ENCODE results near the gene ETS1.

Gene ETS1

DNA sequence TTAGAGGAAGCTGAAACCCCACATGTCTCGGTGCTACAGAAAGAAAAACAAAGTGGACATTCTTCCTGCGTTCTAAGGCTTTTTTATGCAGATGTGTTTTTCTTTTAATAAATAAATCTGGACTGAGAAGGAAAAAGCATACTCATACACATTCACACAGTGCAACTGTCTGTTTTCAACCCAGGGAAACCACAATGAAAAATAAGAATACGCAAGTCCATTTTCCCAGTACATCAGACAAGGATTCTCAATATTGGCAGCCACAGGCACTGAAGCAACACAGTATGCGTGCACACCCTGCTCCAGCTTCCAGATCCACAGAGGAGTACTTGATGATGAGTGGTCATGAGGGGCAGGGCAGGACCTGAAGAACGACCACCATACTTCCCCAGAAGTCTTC is 86.9 kb downstream of the ETS1 start:
- no peak for DNase-seq (ENCODE audit: low spot score)

- no peak for DNase-seq (ENCODE audit: low spot score)
These were observed 87.6 kb downstream of the ETS1 start for GRCh38 chr11:128499613-128500253.

DNA sequence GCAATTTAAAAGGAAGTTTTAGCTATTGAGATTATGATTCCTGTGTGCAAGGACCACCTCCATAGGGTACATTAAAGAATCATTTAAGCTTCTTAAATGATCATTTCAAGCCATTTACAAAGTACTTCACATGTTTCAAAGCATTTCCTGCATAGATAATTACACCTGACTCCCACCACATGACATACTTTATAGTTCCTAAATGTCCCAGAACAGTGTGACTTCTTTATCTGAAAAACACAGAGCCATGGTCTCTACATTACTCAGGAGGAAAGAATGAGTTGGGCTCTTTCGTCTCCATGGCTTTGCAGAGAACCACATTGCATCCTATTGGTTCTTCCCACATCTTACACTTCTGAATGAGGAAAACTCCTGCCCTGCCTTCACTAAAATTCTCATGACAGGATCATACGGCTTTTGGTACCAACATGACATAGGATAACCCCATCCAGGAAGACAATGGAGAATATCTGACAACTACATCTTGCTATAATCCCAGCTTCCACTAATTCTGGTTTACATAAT is 88.6 kb downstream of the ETS1 start:
- no peak for DNase-seq (ENCODE audit: low spot score)

DNA sequence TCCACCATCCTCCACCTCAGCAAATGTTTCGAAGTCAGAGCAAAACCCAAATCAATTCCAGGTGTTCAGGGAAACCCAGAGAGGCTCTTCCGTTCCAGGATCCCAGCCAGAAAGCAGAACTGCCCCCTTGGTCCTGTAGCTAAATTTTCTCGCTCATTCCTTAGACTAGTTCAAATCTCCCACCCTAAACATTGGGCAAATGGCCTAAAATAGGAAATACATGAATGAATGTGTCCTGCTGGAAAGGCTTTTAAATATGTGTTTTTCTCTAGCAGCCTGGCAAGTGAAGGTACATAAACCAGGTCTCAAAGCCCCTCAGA is 89.6 kb downstream of the ETS1 start:
- DNase-seq (ENCODE audit: low spot score): no peak

GRCh38 chr11:128497061-128497775 is 90.1 kb downstream of the ETS1 start:
- DNase-seq (ENCODE audit: low spot score): no peak

DNA sequence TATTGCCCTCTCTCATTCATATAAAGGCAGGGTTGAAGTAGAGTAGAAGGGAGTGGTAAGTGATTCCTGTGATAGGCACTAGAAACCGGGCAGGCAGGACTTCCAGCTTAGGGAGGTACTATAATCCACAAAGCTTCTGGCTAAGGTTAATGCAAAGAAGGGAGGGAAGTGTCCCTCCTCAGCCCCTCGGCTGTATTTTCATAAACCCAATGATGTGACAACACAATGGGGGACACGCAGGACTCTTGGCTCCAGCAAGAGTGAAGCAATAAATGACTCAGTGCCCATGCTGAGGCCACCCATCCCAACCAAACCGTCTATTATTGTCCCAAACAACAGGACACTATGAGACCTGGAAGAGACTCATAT is 90.7 kb downstream of the ETS1 start:
- DNase-seq (ENCODE audit: low spot score): no peak

DNA sequence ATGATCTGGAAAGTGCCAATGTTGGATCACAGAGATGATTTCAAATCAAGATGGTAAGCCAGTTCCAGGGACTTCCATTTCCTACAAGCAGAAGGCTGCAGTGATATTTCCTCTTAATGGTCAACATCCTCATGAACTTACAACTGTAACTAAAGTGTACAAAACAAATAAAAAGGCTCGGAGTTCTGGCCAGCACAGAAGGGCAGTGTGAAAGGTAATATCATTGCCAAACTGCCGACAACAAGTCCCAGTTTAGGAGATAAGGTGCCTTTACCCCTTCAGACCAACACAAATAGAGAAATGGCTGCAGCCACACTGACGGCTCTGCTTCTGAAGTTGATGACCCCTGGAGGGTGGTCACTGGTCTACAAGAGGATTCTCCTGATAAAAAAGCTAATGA is 91.1 kb downstream of the ETS1 start:
- no peak for DNase-seq (ENCODE audit: low spot score)

GRCh38 chr11:128494418-128495332 is 92.7 kb downstream of the ETS1 start:
- no peak for DNase-seq (ENCODE audit: low spot score)

- no peak for DNase-seq (ENCODE audit: low spot score)
These were observed 93.8 kb downstream of the ETS1 start for GRCh38 chr11:128493570-128493965.

DNA sequence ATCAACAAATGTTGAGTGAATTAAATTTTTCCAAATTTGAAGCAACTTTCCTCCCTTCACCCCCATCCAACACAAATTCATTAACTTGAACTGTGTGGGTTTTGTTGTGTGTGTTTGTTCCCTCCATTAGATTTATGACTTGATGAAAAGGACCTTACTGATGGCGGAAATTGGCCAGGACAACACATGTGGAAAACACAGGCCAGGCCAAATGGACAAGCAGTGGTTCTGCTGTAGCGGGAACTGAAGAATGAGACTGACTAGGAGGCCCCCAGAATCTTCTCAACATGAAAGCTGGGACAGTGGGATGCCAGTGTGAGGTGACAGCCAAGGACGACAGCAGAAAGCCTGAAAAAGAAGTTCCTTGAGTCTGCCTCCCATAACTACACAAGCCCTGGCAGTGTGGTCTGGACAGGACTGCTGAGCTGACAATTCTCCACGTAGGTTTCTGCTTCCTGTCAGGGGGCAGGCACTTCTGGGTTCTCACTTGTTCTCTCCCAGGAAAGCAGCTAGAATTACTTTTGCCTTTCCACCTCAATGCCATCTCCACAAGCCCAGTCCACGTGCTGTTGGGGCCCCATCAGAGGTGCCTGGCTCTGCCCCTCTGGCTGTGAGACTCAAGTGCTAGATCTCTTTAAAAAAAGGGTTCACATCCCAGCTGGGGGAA is 94.3 kb downstream of the ETS1 start:
- no peak for DNase-seq (ENCODE audit: low spot score)

DNA sequence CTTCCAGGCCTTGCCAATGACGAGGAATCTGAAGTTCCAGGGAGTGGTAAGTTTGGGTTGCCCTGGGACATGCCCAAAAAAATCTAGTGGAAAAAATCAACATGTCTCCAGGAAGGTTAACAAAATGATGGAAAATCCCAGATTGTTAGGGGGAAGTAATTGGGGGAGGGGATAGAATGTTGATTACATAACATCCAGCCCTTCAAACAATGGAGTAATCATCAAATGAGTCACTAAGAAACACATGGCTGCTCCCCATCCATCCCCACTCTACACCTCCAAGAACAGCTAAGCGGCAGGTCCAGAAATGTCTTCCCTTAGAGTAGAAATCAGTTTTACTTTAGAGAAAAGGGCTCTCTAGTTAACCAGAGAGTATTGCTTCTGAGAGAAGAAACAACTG is 94.9 kb downstream of the ETS1 start:
- DNase-seq (ENCODE audit: low spot score): no peak

GRCh38 chr11:128491195-128491936 is 96.0 kb downstream of the ETS1 start:
- no peak for DNase-seq (ENCODE audit: low spot score)

DNA sequence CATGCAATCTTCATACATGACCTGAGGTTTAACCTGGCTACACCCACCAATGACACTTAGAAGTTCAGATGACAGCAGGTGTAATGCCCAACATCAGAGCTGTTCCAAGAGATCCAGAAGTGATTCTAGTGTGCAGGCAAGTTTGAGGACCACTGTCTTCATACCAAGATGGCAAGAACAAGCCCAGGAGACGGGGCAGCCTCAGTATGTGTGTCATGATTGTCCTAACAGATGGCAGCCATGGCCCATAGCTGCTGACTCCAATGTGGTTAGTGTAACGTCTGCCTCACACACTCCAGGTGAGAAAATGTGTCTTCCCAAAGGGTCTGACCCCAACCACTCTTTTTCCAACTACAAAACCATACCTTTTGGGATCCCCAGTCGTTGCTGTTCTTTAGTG is 97.3 kb downstream of the ETS1 start:
- DNase-seq (ENCODE audit: low spot score): no peak

- DNase-seq (ENCODE audit: low spot score): no peak
These were observed 98.9 kb downstream of the ETS1 start for GRCh38 chr11:128488471-128488870.

DNA sequence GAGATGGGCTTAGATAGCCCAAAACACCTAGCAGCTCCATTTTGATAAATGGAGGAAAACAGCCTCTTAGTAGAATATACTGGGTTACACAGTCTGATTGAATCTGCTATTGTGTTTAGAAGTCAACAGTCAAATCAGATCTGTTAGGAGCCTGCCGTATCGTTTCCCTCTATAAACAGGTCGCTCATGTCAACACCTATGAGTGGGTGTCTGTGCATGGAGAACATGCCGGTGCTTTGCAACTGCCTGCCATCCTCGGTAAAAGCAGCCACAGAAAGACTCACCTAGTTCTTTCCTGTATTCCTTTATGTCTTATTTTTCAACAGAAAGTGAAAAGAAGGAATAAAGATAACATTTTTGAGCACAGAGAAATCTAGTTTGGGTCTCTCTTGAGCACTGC is 99.4 kb downstream of the ETS1 start:
- no peak for DNase-seq (ENCODE audit: low spot score)

- no peak for DNase-seq (ENCODE audit: low spot score)
These were observed 103.2 kb downstream of the ETS1 start for GRCh38 chr11:128484172-128484571.

GRCh38 chr11:128483211-128483788 is 104.1 kb downstream of the ETS1 start:
- DNase-seq (ENCODE audit: low spot score): no peak

GRCh38 chr11:128482512-128483191 is 104.7 kb downstream of the ETS1 start:
- no peak for DNase-seq (ENCODE audit: low spot score)

GRCh38 chr11:128482092-128482491 is 105.3 kb downstream of the ETS1 start:
- DNase-seq (ENCODE audit: low spot score): no peak

DNA sequence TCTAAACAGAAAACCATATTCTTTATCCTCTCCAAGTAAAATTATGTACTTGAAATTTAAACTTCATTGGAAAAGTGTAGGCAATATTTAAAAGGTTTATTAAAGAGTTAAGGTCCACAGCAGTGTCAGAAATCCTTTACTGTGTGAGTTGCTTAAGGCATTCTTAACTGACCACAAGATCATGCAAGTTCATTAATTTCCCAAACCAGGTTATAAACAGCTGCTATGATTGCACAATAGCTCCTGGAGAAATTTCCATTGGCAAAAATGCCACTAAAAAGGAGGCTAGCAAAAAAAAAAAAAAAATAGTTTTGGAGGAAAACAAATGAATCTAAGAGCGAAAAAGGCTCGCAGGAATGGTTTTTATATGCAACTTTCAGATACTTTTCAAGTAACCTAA is 106.2 kb downstream of the ETS1 start:
- no peak for DNase-seq (ENCODE audit: low spot score)

DNA sequence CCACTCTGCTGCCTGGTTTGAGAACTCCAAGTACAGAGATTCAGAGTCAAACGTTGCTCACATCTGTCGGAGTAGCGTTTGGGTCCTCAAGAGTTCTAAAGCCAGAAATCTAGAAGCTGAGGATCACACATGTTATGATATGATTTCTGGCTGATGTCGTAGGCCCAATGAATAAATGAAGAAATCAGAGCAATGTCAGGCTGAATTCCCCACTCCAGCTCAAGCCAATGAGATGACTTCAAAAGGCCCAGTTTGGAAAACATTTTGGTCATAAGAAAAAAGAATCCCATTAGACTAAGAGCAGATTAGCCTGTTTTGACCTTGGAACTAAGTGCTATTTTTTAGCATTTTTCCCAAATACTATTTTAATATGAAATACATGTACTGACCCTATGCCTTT is 106.7 kb downstream of the ETS1 start:
- DNase-seq (ENCODE audit: low spot score): no peak
